Uterus (tissue), 2 donors: ENCODE results near the gene CLCA4.
A peak's percentile ranks its signal among the peaks of the same experiment; 100 is the strongest.

Source experiments
- CTCF ChIP-seq, 4 experiments: fragments of 200-600 bp in 2 of 4; fragments of 450-650 bp in 2 of 4; sonication (generic) in 2 of 4; IDR thresholded peaks; one replicate each; pipeline ENCODE4 v1.5.1; 2016 to 2019; ENCODE audit warnings: antibody characterized with exemption in 4 of 4, mild to moderate bottlenecking in 2 of 4, moderate library complexity in 1 of 4
- POLR2A ChIP-seq, 2 donors: fragments of 450-650 bp; IDR thresholded peaks; one replicate each; pipeline ENCODE4 v1.6.1; 2016; ENCODE audit warnings: antibody characterized with exemption in 2 of 2, mild to moderate bottlenecking in 1 of 2, moderate library complexity in 1 of 2

- TF ChIP-seq POLR2A (IDR thresholded peaks at IDR 0.05) (peak in 1 of 2 donors; percentile 13), CTCF (IDR thresholded peaks at IDR 0.05) (peak in 1 of 4 experiments; percentile 11)
These were observed 44.0 kb upstream of the CLCA4 start for GRCh38 chr1:86502721-86503405.
